ENCODE measurements around the gene CTDSPL.

Gene CTDSPL

DNA sequence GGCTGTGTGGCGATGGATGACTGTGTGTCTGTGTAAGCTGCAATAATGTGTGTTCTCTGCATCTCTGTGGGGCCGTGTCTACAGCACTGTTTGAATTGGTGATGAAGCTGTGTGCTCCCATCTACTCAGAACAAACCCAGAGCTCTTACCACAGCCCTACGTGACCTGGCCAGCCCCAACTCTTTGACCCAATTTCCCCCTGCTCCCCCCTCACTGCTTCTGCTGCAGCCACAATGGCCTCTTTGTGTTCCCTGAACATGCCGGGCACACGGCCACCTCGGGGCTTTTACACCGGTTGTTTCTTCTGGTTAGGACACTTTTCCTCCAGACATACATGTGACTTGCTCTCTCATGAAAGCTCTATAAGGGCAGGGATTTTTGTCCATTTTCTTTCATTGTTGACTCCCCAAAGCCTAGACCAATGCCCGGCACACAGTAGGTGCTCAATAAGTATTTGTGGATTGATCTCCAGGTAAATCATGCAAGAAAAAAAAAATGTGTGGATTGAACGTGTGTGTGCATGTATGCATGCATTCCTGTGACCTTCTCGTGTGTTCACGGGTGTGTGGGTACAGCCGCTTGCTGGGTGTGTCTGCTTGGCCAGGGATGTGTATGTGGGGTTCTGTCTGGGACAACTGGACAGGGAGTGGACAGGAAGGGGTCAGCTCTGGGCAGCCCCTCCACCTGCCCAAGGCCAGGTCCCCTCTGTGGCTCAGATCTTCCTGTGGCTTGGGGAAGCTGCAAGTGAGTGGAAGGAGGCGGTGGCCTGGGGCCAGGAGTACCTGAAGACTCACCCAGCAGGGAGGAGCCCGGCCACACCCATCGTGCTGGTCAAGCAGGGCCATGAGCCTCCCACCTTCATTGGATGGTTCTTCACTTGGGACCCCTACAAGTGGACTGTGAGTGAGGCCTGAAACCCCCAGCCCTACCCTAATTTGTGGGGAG is 143.7 kb downstream of the CTDSPL start:
- DNase-seq = no peak

DNA sequence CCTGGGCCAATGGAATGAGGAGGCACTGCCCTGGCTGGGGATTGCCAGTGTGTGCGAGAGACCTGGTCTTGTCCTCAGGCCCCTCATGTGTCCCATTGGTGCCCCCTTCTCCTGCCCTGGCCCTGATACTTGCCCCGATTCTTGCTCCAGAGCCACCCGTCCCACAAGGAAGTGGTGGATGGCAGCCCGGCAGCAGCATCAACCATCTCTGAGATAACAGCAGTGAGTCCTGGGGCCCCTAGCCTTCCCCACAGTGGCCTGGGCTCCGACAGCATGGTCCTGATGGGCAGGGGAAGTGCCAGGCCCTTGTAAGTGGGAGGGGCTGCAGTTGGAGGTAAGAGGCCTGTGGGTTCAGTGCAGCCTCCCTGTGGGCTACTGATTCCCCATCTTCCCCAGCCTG is 144.4 kb downstream of the CTDSPL start:
- no peak for DNase-seq

DNA sequence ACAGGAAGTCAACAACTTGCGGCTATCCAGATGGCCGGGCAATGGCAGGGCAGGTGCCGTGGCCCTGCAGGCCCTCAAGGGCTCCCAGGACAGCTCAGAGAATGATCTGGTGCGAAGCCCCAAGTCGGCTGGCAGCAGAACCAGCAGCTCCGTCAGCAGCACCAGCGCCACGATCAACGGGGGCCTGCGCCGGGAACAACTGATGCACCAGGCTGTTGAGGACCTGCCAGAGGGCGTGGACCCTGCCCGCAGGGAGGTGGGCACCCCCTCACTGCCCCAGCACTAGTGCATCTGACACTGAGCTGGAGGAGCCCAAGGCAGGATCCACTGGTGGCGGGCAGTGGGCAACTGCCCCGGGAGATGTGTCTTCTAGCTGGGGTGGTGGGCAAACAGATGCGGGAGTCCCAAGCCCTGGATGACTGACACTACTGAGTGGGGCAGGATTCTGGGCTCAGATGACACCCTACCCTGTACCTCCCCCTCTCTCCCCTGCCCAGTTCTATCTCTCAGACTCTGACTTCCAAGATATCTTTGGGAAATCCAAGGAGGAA is 144.8 kb downstream of the CTDSPL start:
- no peak for DNase-seq

DNA sequence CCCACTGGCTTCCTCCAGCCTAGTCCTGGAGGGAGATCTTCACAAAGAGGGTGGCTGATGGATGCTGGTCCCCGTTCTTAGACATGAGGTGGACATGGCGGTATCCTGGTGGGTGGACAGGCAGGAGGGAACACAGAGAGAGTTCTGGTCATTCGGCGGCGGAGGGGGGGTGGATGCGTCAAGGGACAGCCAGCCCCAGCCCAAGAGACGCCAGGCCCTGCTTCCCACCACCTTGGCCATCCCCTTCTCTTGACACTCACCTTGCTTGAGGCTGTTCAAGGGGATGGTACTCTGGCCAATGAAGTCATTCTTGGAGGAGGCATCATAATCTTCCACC is 146.0 kb downstream of the CTDSPL start:
- no peak for DNase-seq

- DNase-seq = no peak
Observed at GRCh38 chr3:38008191-38008701, 146.6 kb downstream of the CTDSPL start.

DNA sequence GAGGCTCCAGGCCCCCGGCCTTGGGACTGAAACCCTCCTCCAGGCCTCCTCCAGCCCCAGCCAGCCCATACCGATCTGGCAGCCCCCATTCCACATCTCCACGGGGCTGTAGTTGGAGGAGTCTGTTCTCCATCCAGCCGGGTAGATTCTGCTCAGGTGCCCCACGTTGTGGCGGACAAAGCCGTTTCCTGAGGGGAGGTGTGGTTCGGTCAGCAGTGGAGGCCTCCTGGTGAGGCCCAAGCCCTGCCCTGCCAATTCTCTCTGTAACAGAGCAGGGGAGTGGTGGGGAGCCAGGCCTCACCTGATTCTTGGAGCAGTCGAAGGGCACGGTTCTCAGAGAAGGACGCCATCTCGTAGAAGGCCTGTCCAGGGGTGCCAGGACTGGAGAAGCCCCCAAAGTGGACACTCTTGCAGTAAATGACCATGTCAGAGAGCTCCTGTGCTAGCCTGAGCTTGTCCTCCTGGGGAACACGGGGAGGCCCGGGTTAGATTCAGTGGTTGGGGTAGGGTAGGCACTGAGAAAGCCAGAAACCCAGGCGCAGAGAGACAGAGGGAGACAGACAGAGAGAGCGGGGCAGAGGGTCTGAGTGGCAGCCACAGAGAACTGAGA is 147.4 kb downstream of the CTDSPL start:
- DNase-seq = no peak

GRCh38 chr3:38009807-38010591 is 148.3 kb downstream of the CTDSPL start:
- DNase-seq = no peak

DNA sequence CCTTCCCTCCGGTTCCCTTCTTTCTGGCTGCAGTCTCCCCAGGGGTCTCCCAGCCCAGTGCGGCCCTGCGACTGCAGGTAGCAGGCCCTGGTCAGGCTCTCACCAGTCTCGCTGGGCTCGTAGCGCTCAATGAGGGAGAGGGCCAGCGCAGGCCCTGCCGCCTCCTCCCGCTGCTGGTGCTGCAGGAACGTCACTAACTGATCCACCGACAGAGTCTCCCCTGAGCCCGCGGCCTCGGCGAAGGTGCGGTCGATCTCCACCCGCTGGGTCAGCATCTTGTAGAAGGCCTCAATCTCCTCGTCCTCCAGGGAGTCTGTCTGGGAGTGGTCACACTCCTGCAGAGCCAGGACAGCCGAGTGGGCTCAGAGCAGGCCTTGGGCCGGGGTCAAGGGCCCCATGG is 149.4 kb downstream of the CTDSPL start:
- DNase-seq = no peak

GRCh38 chr3:38015485-38015884 is 153.8 kb downstream of the CTDSPL start:
- no peak for DNase-seq

GRCh38 chr3:38015984-38016383 is 154.3 kb downstream of the CTDSPL start:
- DNase-seq = no peak

DNA sequence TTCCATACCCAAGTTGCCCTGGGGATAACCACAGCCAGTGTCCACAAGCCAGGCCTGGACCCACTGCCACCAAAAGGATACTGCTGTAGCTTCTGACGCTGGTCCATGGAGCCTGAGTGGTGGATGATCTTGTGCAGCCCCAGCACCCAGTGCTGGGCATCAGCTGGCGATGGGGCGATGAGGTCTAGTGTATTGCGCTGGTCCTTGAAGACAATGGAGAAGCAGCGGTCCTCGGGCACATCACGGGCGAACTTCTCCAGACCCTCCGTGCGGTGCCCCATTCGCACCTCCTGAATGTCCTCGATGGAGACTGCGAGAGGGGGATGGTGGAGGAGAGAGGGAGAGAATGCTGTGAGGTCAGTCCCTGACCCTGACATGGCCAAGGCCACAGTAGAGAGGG is 154.7 kb downstream of the CTDSPL start:
- no peak for DNase-seq

GRCh38 chr3:38016847-38017444 is 155.3 kb downstream of the CTDSPL start:
- no peak for DNase-seq

- DNase-seq = no peak
Observed at GRCh38 chr3:38017445-38018295, 156.0 kb downstream of the CTDSPL start.

GRCh38 chr3:38018296-38019266 is 156.9 kb downstream of the CTDSPL start:
- no peak for DNase-seq

GRCh38 chr3:38019658-38020341 is 158.1 kb downstream of the CTDSPL start:
- no peak for DNase-seq

DNA sequence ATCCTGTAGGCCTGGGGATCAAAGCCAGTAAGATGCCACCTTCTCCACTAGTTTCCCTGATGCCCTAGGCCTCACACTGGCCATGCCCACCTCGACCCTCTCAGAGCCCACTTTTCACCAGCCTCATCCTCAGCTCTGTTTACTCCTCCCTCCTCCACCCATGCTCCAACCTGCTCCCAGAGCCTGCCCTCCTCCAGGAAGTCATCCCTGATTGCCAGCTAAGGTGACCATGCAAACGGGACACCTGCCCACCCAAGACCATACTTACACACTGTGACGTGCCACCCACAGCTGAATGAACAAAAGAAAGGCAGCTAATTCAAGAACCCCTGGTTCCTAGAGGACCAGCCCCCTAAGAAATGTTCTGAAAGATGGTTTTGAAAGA is 158.7 kb downstream of the CTDSPL start:
- no peak for DNase-seq

GRCh38 chr3:38021196-38021595 is 159.5 kb downstream of the CTDSPL start:
- no peak for DNase-seq

GRCh38 chr3:38022301-38022700 is 160.6 kb downstream of the CTDSPL start:
- DNase-seq = no peak

DNA sequence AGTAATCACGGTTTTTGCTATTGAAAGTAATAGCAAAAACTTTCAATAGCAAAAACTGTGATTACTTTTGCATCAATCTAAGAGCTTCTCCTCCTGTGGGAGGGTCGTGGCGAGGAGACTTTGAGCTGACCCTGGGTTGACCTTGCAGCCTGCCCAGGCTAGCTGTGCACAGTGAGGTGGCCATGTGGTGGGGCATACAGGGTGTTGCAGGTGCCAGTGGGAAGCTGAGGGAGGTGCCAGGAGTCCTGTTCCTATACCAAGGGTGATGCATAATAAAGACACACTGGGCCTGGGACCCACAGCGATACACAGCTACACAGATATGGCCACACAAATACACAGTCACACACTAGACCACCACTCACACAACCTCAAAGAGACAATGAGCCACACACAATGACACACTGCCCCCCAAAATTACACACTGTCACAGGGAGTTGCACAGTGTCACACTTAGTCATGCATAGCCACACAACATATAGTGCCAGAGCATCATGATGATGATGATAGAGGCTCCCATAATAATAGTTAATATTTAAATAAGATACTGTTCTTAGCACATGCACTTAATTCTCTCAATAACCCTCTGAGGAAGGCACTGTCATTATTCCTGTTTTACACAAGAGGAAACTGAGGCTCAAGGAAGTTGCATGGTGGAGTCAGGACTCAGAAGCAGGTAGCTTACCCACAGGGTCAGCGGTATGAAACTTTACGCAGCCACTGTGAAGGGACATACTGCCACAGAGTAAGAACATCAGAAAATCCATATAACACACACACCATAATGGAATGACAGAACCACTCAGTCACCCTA is 161.4 kb downstream of the CTDSPL start:
- DNase-seq = no peak
